Naive thymus-derived CD8-positive, alpha-beta T cell (primary cell): ENCODE results near the gene SETD7. TPM values are rescaled to one million over a fixed set of nuclear protein-coding genes. Genes with fewer than 3 reads are reported as not detected.

Experiments
- ATAC-seq, 2 donors: fragments of 150-1000 bp; cut with Tn5 transposase in 1 of 2; sonication (Bioruptor Pico), chemical (Tn5 transposase) in 1 of 2; 1 replicate in 1 of 2; 2 replicates in 1 of 2; pipeline ENCODE4 v1.10.0; 2021; ENCODE audit warnings: mild to moderate bottlenecking in 2 of 2, moderate library complexity in 2 of 2
- POLR2A ChIA-PET: fragments of 350-600 bp; sonication (Branson Sonifier 250); formaldehyde crosslinking; loops from one replicate; lab custom pipeline; 2021; ENCODE audit warnings: antibody characterized with exemption; lab: Charles Lee
- DNase-seq, 10 donors: peaks; one replicate each; pipeline versions ENCODE4 v3.0.0 to v3.0.0-alpha.2; 2020 to 2022
- H3K27ac Mint-ChIP-seq, 10 donors: one replicate each; pipeline ENCODE4 v1.8.0; 2020 to 2022; ENCODE audit warnings: mild to moderate bottlenecking in 10 of 10, mixed read lengths in 10 of 10, moderate library complexity in 4 of 10, inconsistent platforms in 1 of 10
- H3K27me3 Mint-ChIP-seq, 5 donors: one replicate each; pipeline ENCODE4 v1.8.0; 2021 to 2022; ENCODE audit warnings: mixed read lengths in 5 of 5
- H3K36me3 Mint-ChIP-seq, 3 donors: one replicate each; pipeline ENCODE4 v1.8.0; 2020 to 2022; ENCODE audit warnings: mixed read lengths in 3 of 3, mild to moderate bottlenecking in 2 of 3, inconsistent platforms in 1 of 3
- H3K4me1 Mint-ChIP-seq, 4 donors: one replicate each; pipeline ENCODE4 v1.8.0; 2021 to 2022; ENCODE audit warnings: mixed read lengths in 4 of 4
- H3K4me3 Mint-ChIP-seq, 10 donors: one replicate each; pipeline ENCODE4 v1.8.0; 2020 to 2022; ENCODE audit warnings: mild to moderate bottlenecking in 10 of 10, mixed read lengths in 10 of 10, moderate library complexity in 6 of 10, inconsistent platforms in 1 of 10
- H3K9me3 Mint-ChIP-seq, 9 donors: one replicate each; pipeline ENCODE4 v1.8.0; 2020 to 2022; ENCODE audit warnings: mixed read lengths in 9 of 9, mild to moderate bottlenecking in 3 of 9, inconsistent platforms in 1 of 9, moderate library complexity in 1 of 9
- polyA plus RNA-seq, 3 donors: library from polyadenylated mRNA; unstranded; fragments of 300-500 nt; fragmentation: Illumina TruSeq; gene quantifications; one replicate each; pipeline ENCODE4 v1.2.3, GENCODE V29; 2021
- total RNA-seq, 8 experiments: library from RNA in 2 of 8; stranded (reverse) in 2 of 8; gene quantifications; one replicate each; pipeline ENCODE4 v1.2.3 and lab custom pipeline; 2021 to 2026

Gene SETD7
- total and polyA plus RNA-seq, 5 experiments from 2014 or later, result 0.09 to 2.7 (median 0.36) TPM

DNA sequence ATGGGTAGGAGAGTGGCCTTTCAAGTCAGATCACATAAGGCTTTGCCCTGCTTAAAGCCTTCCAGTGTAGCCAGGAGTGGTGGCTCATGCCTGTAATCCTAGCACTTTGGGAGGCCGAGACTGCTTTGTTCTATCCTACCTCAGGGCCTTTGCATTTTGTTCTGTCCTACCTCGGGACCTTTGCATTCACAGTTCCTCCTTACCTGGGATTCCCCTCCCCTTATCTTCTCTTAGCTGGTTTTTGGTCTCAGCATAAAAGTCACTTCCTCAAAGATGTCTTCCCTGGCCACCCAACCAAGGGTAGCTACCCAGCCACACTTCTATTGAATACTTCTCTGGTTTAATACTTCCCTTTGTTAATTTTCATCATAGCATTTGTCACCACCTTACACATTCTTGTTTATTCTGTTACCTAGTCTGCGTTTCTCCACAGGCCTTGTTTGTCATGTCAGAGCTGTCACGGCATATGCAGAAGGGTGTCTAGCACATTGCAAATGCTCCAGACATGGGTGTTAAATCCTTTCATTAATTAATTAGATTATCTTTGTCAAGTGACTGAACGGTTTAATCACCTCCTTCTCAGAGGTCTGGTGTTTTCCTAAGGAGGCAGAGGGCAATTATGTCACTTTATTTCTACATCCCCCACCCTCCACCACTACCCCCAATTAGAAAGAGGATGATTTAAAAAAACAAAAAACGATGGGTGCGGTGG lies 11.3 kb upstream of the SETD7 start:
- DNase-seq (no peak), ATAC-seq (no peak)
- Mint-ChIP-seq H3K27me3 (peaks cover 0 to 4% (median 2%) of the 10 kb centered on the region in 5 donors), H3K9me3 (no peaks in the 10 kb centered on the region), H3K27ac (peak overlapping the region in 1 of 10 donors; percentile 52), H3K4me1 (no peaks in the 10 kb centered on the region), H3K4me3 (no peak overlapping the region), H3K36me3 (no peaks in the 10 kb centered on the region)
- POLR2A ChIA-PET, result no interaction called here

DNA sequence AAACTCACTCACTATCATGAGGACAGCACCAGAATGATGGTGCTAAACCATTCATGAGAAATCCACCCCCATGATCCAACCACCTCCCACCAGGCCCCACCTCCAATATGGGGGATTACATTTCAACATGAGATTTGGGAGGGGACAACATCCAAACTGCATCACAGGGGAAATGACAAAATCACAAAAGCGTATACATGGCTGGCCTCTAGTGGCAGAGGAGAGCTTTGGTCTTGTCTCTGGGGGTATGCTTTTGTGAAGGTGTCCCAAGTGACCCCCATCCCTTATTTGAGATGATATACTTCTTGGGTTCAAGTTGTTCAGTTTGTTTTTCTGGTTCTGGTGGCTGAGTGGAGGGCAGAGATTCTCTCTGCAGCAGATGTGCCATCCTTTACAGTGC lies 8.5 kb upstream of the SETD7 start:
- Mint-ChIP-seq H3K36me3 (no peaks in the 10 kb centered on the region), H3K9me3 (no peaks in the 10 kb centered on the region), H3K4me3 (no peak overlapping the region), H3K27me3 (peaks cover 0 to 4% (median 2%) of the 10 kb centered on the region in 5 donors), H3K27ac (no peak overlapping the region), H3K4me1 (peaks cover 5 to 20% (median 9%) of the 10 kb centered on the region in 4 donors)
- DNase-seq, result no peak
- no peak for ATAC-seq
- POLR2A ChIA-PET, result no interaction called here

- POLR2A ChIA-PET, result no interaction called here
- Mint-ChIP-seq H3K36me3 (no peaks in the 10 kb centered on the region), H3K27me3 (peaks cover 0 to 4% (median 0%) of the 10 kb centered on the region in 5 donors), H3K4me1 (peaks cover 5 to 24% (median 11%) of the 10 kb centered on the region in 4 donors), H3K27ac (no peak overlapping the region), H3K4me3 (no peak overlapping the region), H3K9me3 (no peaks in the 10 kb centered on the region)
- DNase-seq (no peak), ATAC-seq (no peak)
Measured at GRCh38 chr4:139563515-139563914, 7.5 kb upstream of the SETD7 start.

DNA sequence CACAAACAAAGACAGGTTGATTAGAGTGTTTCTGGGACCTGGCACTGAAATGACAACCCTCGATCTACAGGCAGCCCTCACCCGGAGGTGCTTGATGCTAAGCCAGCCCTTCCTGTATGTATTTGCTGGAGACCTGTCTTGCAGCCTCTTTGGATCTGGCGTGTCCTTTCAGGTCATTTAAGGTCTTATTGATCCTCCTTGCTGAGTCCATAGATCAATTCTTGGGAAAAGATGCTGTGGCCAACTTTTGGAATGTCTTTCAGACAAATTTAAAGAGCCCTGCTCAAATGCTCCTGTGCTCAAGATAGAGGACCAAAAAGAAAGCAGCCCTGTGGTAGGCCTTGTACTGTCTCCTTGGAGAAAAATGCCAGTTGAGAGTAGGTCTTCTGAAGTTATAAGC lies 6.8 kb upstream of the SETD7 start:
- ATAC-seq, result no peak
- Mint-ChIP-seq H3K36me3 (no peaks in the 10 kb centered on the region), H3K27me3 (peaks cover 0 to 4% (median 0%) of the 10 kb centered on the region in 5 donors), H3K4me1 (peaks cover 5 to 24% (median 14%) of the 10 kb centered on the region in 4 donors), H3K4me3 (no peak overlapping the region), H3K27ac (peak overlapping the region in 1 of 10 donors; percentile 29), H3K9me3 (no peaks in the 10 kb centered on the region)
- DNase-seq, result no peak
- POLR2A ChIA-PET, result no interaction called here

- H3K4me3 Mint-ChIP-seq, result no peak overlapping the region
- no peak for DNase-seq
- H3K27ac Mint-ChIP-seq, result no peak overlapping the region
- peaks cover 0 to 6% (median 0%) of the 10 kb centered on the region in 5 donors for H3K27me3 Mint-ChIP-seq
- ATAC-seq, result no peak
- POLR2A ChIA-PET, result no interaction called here
- H3K4me1 Mint-ChIP-seq, result peaks cover 7 to 30% (median 20%) of the 10 kb centered on the region in 4 donors
- no peaks in the 10 kb centered on the region for H3K9me3 Mint-ChIP-seq
- no peaks in the 10 kb centered on the region for H3K36me3 Mint-ChIP-seq
Measured at GRCh38 chr4:139562067-139562684, 6.2 kb upstream of the SETD7 start.

DNA sequence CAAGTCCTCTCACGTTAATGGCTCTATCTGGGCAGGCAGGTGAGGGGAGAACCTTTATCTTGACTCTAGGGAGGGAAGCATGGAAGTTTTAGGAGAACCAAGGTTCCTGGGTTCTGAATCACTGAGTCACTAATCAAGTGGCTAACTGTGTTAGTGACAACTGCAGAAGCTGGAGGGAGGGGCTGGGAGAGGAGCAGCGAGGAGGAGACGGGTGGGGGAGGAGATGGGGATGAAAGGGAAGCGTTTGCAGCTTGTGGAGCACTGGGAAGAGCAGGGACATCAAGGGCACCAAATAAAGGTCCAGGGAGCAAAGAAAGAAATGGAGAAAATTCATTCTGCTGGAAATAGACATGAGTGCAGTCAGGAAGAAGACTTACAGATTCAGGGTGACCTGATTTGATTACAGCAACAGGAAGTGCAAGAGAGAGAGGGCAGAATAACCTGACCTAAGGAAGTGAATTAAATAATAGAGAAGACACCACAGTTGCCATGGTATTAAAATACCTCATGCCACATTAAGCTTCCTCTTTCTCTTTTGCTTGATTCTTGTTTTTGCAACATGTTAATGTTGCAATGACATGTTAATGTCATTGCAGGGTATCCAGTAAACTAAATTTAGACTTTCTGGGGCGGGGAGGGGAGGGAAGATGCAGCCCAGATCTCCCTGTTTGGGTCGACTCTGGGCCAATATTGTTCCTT lies 4.5 kb upstream of the SETD7 start:
- POLR2A ChIA-PET, result interaction anchor here (1.1 kb wide), 1 partner anchor 18 kb away, joined by 3 read pairs; no protein-coding TSS in a partner anchor
- Mint-ChIP-seq H3K9me3 (no peaks in the 10 kb centered on the region), H3K27me3 (peaks cover 0 to 13% (median 3%) of the 10 kb centered on the region in 5 donors), H3K4me3 (peak overlapping the region in 2 of 10 donors; percentile 29 to 69), H3K36me3 (peaks cover 0 to 2% (median 0%) of the 10 kb centered on the region in 3 donors), H3K4me1 (peaks cover 11 to 35% (median 27%) of the 10 kb centered on the region in 4 donors), H3K27ac (peak overlapping the region in 8 of 10 donors; percentile 35 to 84 (median 59))
- DNase-seq, result peak in 2 of 10 donors; percentile 18 to 30
- peak; percentile 13 to 41 for ATAC-seq

GRCh38 chr4:139559687-139560086 lies 3.7 kb upstream of the SETD7 start:
- DNase-seq, result no peak
- H3K27me3 Mint-ChIP-seq, result peaks cover 0 to 13% (median 3%) of the 10 kb centered on the region in 5 donors
- H3K4me1 Mint-ChIP-seq, result peaks cover 13 to 42% (median 33%) of the 10 kb centered on the region in 4 donors
- no peaks in the 10 kb centered on the region for H3K9me3 Mint-ChIP-seq
- no peak overlapping the region for H3K27ac Mint-ChIP-seq
- no peak overlapping the region for H3K4me3 Mint-ChIP-seq
- H3K36me3 Mint-ChIP-seq, result peaks cover 0 to 2% (median 0%) of the 10 kb centered on the region in 3 donors
- POLR2A ChIA-PET, result no interaction called here
- no peak for ATAC-seq

GRCh38 chr4:139559089-139559479 lies 3.1 kb upstream of the SETD7 start:
- peaks cover 0 to 13% (median 3%) of the 10 kb centered on the region in 5 donors for H3K27me3 Mint-ChIP-seq
- H3K4me1 Mint-ChIP-seq, result peaks cover 13 to 46% (median 35%) of the 10 kb centered on the region in 4 donors
- peak overlapping the region in 1 of 10 donors; percentile 88 for H3K27ac Mint-ChIP-seq
- ATAC-seq, result no peak
- no peak overlapping the region for H3K4me3 Mint-ChIP-seq
- POLR2A ChIA-PET, result no interaction called here
- no peak for DNase-seq
- no peaks in the 10 kb centered on the region for H3K9me3 Mint-ChIP-seq
- peaks cover 0 to 2% (median 0%) of the 10 kb centered on the region in 3 donors for H3K36me3 Mint-ChIP-seq

DNA sequence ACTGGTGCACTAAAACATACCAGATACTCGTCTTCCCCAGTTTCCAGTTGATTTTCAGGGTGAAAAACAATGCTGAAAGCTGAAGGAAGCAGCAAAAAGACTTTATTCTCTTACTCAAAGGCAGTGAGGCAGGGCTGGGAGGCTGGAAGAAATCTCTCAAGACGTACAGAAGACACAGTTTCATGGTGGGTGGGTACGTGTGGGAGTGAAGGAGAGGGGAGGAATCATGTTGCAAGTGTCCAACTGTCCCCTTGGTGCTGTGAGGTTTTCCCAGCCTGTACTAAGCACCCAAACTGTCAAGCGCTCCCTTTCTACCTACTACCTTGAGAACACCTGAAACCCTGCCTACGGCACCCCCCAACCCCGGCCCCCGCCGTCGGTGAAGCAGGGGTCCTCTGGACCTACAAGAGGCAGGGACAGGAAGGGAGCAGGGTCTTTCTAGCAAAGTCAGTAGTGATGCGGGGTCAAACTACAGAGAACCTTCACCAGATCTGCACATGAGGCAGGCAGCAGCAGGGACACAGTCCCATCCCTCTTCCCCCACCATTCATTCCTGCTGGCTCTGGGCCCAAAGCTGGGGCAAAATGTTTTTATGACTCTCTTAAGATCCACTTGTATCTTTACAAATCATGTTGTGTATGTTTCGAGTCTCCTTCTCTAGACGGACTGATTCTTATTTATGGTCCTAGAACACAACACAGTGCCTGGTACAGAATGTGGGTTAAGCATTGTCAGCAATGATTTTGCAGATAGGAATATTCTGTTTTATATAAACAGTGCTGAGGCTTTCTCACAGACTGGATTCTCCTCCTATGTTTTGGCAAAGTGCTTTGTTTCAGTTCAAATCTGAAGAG lies 2.4 kb upstream of the SETD7 start:
- peak overlapping the region in 3 of 10 donors; percentile 34 to 52 (median 42) for H3K4me3 Mint-ChIP-seq
- DNase-seq, result no peak
- H3K9me3 Mint-ChIP-seq, result no peaks in the 10 kb centered on the region
- peak overlapping the region in 3 of 10 donors; percentile 57 to 98 (median 88) for H3K27ac Mint-ChIP-seq
- peaks cover 0 to 13% (median 3%) of the 10 kb centered on the region in 5 donors for H3K27me3 Mint-ChIP-seq
- no peak for ATAC-seq
- H3K4me1 Mint-ChIP-seq, result peaks cover 13 to 53% (median 35%) of the 10 kb centered on the region in 4 donors
- POLR2A ChIA-PET, result no interaction called here
- peaks cover 0 to 2% (median 0%) of the 10 kb centered on the region in 3 donors for H3K36me3 Mint-ChIP-seq

DNA sequence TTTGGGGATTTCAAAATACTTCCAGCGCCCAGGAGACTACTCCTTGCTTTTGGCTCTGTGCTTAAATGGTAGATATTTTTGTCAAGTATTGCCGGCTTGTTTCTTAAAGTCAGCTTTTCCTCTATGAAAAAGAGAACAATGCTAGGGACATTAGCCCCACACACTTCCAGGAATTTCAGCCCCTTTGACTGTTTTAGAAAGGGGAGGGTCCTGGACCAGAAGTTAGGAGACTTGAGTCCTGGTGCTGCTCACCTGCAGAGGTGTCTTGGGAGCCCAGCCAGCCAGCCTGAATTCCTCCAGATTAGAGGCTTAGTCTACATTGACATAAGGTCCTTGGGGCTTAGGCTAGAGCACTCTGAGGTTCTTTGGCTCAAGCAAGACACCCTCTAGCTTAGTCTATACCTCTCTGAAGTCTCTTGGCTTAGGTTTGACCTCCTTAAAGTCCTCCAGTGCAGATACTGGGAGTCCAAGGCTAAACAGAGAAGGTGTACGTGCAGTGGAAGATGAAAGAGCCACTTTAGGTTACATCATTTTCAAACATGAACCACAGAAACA lies 1.6 kb upstream of the SETD7 start:
- H3K36me3 Mint-ChIP-seq, result peaks cover 0 to 2% (median 0%) of the 10 kb centered on the region in 3 donors
- H3K4me3 Mint-ChIP-seq, result peak overlapping the region; percentile 91 to 98 (median 95)
- no peak for DNase-seq
- H3K9me3 Mint-ChIP-seq, result no peaks in the 10 kb centered on the region
- peaks cover 0 to 13% (median 3%) of the 10 kb centered on the region in 5 donors for H3K27me3 Mint-ChIP-seq
- POLR2A ChIA-PET, result interaction anchor here (0.6 to 1.2 kb wide), 3 partner anchors 46 to 123 kb away, joined by 3 to 4 read pairs (median 3); no protein-coding TSS in a partner anchor
- no peak for ATAC-seq
- H3K27ac Mint-ChIP-seq, result peak overlapping the region in 6 of 10 donors; percentile 80 to 98 (median 88)
- peaks cover 13 to 55% (median 35%) of the 10 kb centered on the region in 4 donors for H3K4me1 Mint-ChIP-seq

- H3K27ac Mint-ChIP-seq, result peak overlapping the region; percentile 53 to 98 (median 90)
- peaks cover 0 to 2% (median 0%) of the 10 kb centered on the region in 3 donors for H3K36me3 Mint-ChIP-seq
- peaks cover 13 to 60% (median 35%) of the 10 kb centered on the region in 4 donors for H3K4me1 Mint-ChIP-seq
- H3K4me3 Mint-ChIP-seq, result peak overlapping the region; percentile 91 to 98 (median 95)
- peaks cover 0 to 16% (median 3%) of the 10 kb centered on the region in 5 donors for H3K27me3 Mint-ChIP-seq
- POLR2A ChIA-PET, result interaction anchor here (0.6 to 2.0 kb wide), 7 partner anchors 39 to 473 kb away, joined by 3 to 11 read pairs (median 4); partner anchors contain the start of gene NAA15
- no peaks in the 10 kb centered on the region for H3K9me3 Mint-ChIP-seq
- peak; percentile 35 to 46 for ATAC-seq
- DNase-seq, result peak; percentile 7 to 77 (median 40)
Measured at GRCh38 chr4:139556724-139557555, 921 bp upstream of the SETD7 start.
